ENCODE results near the gene GFRA1.
"Not testable (repeated sequence)": the region's sequence is repeated elsewhere in the genome, so short reads cannot be mapped to it uniquely, and the experiment has no call there.

The GFRA1 gene

GRCh38 chr10:116195039-116195438 is 78.0 kb downstream of the GFRA1 start:
- no peak for DNase-seq

GRCh38 chr10:116194061-116194460 is 78.9 kb downstream of the GFRA1 start:
- no peak for DNase-seq

- no peak for DNase-seq
These were observed 82.1 kb downstream of the GFRA1 start for GRCh38 chr10:116190883-116191282.

- DNase-seq = no peak
These were observed 86.7 kb downstream of the GFRA1 start for GRCh38 chr10:116186273-116186672.

- no peak for DNase-seq
These were observed 87.7 kb downstream of the GFRA1 start for GRCh38 chr10:116185199-116185867.

- no peak for DNase-seq
These were observed 88.6 kb downstream of the GFRA1 start for GRCh38 chr10:116184512-116184794.

- DNase-seq = no peak
These were observed 89.1 kb downstream of the GFRA1 start for GRCh38 chr10:116183733-116184511.

GRCh38 chr10:116182426-116182825 is 90.6 kb downstream of the GFRA1 start:
- no peak for DNase-seq

- no peak for DNase-seq
These were observed 94.9 kb downstream of the GFRA1 start for GRCh38 chr10:116178086-116178605.

- DNase-seq = no peak
These were observed 97.8 kb downstream of the GFRA1 start for GRCh38 chr10:116175231-116175630.

- no peak for DNase-seq
These were observed 101.5 kb downstream of the GFRA1 start for GRCh38 chr10:116171505-116171904.

- no peak for DNase-seq
These were observed 102.2 kb downstream of the GFRA1 start for GRCh38 chr10:116170815-116171250.

GRCh38 chr10:116169782-116170445 is 103.1 kb downstream of the GFRA1 start:
- DNase-seq = no peak

- no peak for DNase-seq
These were observed 104.3 kb downstream of the GFRA1 start for GRCh38 chr10:116168745-116169144.

- no peak for DNase-seq
These were observed 104.7 kb downstream of the GFRA1 start for GRCh38 chr10:116168329-116168728.

GRCh38 chr10:116165941-116166340 is 107.1 kb downstream of the GFRA1 start:
- not testable (repeated sequence) for DNase-seq

- DNase-seq = no peak
These were observed 108.7 kb downstream of the GFRA1 start for GRCh38 chr10:116164291-116164690.

GRCh38 chr10:116163333-116164131 is 109.5 kb downstream of the GFRA1 start:
- no peak for DNase-seq

- DNase-seq = no peak
These were observed 110.2 kb downstream of the GFRA1 start for GRCh38 chr10:116162851-116163250.

GRCh38 chr10:116160271-116160670 is 112.7 kb downstream of the GFRA1 start:
- DNase-seq = no peak

- no peak for DNase-seq
These were observed 113.8 kb downstream of the GFRA1 start for GRCh38 chr10:116159197-116159596.

- DNase-seq = no peak
These were observed 115.0 kb downstream of the GFRA1 start for GRCh38 chr10:116158036-116158435.

- no peak for DNase-seq
These were observed 115.5 kb downstream of the GFRA1 start for GRCh38 chr10:116157485-116157884.
